Astrocyte of the cerebellum (primary cell): ENCODE results near the gene SPX.

Source experiments
- DNase-seq: peaks from one replicate; pipeline ENCODE4 v3.0.0-alpha.2; 2011; ENCODE audit warnings: low read depth
- H3K4me3 ChIP-seq: 2 replicates; pipeline ENCODE4 v1.5.1; 2011; ENCODE audit warnings: mild to moderate bottlenecking, low read depth, low read length, moderate library complexity
- in situ Hi-C: cut with HindIII; loops from 2 replicates; pipeline ENCODE4 v1.10.0; 2017; ENCODE audit warnings: low sequenced_read_pairs
- TF ChIP-seq, protein P1 (sequence below): IDR thresholded peaks from 2 replicates; pipeline ENCODE4 v1.5.1; 2012; ENCODE audit warnings: low read length, low read depth, moderate library complexity, mild to moderate bottlenecking; ENCODE audit errors: missing control alignments

Gene SPX, protein sequence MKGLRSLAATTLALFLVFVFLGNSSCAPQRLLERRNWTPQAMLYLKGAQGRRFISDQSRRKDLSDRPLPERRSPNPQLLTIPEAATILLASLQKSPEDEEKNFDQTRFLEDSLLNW

DNA sequence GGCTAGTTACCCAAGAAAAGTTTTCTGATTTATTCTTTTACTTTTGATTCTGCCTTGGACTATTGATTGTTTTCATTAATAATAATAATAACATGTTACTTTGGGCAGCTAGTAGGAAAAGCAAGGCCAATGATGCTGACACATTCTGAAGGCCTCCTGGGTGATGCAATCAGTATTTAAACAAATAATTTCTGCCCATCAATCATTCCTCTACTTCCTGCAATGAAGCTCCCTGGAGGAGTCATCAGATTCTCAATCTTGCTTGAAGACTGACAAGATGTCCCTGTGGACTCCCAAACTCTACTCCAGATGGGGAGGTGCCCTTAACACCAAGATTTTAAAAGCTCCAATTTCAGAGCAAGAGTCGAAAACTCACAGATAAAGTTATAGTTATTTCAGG is at the start of gene SPX:
SPX (plus strand) TSS at position 244 of the 400 bp plus-strand sequence. CDS start 177 bp downstream, outside the sequence.
- TF ChIP-seq, protein P1, sequence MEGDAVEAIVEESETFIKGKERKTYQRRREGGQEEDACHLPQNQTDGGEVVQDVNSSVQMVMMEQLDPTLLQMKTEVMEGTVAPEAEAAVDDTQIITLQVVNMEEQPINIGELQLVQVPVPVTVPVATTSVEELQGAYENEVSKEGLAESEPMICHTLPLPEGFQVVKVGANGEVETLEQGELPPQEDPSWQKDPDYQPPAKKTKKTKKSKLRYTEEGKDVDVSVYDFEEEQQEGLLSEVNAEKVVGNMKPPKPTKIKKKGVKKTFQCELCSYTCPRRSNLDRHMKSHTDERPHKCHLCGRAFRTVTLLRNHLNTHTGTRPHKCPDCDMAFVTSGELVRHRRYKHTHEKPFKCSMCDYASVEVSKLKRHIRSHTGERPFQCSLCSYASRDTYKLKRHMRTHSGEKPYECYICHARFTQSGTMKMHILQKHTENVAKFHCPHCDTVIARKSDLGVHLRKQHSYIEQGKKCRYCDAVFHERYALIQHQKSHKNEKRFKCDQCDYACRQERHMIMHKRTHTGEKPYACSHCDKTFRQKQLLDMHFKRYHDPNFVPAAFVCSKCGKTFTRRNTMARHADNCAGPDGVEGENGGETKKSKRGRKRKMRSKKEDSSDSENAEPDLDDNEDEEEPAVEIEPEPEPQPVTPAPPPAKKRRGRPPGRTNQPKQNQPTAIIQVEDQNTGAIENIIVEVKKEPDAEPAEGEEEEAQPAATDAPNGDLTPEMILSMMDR, result no peak
- in situ Hi-C loops, result no loop called here
- H3K4me3 ChIP-seq, result peak within 1 kb of the TSS; percentile 63
- no peak for DNase-seq

DNA sequence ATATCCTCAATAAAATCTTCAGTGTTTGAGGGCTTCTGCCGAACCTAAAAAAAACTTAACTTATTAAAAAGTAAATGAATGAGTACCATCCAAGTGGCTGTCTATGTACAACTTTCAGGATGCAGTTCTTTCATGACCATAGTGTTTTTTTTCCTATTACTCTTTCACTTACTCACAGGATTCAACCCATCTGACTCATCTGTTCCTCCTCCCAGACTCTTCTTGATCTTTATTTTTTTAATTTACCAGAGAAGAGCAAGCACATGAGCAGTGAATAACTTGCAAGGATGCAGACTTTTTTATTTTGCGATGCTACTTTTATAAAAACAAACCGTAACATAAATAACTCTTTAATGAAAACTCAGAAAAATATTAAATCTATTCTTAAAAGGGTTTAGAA is 49.1 kb upstream of the SPX start:
- DNase-seq, result no peak
- in situ Hi-C loops, result no loop called here
- no peak overlapping the region for H3K4me3 ChIP-seq
- TF ChIP-seq, protein P1, result no peak

DNA sequence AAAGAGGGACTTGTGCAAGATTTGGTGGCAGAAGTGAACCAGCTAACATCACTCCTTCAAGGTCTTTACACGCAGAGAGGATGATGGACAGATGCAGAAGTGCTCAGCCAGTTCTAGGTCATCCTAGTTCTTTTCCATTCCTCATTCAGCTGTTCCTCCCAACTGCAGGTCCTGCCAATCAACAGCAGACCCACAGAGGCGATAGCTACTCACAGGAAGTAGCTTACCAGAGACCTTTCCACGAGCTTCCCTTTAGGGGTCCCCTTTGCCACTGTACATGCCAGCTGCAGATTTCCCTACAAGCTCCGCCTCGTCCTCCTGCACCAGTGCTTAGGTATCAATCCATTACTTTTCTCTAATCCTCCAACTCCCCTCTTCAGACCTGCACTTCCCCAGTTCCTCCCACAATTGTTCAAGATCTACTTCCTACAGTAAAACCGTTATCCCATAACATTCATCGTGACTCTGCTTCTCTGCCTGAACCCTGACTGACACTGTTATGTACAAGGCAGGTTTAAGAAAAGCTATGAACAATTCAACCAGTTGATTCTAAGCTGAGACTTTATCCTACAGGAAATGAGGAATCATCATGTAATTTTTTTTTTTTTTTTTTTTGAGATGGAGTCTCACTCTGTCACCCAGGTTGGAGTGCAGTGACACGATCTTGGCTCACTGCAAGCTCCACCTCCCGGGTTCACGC is 47.2 kb upstream of the SPX start:
- H3K4me3 ChIP-seq, result no peak overlapping the region
- DNase-seq, result no peak
- TF ChIP-seq, protein P1, result no peak
- in situ Hi-C loops, result no loop called here

DNA sequence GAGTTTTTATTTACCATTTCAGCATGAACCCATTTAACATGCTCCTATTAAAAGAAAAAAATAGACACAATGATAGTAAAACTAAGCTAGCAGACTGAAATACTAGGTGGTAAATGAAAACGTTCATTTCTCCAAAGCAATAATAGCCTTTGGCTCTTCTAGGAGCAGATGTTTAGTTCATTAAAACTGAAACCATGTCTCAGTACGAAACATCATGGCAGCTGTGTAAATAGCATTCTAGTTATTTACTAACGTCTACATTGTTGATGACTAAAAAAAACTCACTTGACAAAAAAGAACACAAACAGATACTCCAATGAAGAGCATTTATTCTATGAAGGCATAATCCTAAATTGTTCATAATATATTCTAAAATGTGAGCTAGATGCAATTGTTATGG is 42.6 kb upstream of the SPX start:
- TF ChIP-seq, protein P1, result no peak
- in situ Hi-C loops, result no loop called here
- H3K4me3 ChIP-seq, result no peak overlapping the region
- no peak for DNase-seq

DNA sequence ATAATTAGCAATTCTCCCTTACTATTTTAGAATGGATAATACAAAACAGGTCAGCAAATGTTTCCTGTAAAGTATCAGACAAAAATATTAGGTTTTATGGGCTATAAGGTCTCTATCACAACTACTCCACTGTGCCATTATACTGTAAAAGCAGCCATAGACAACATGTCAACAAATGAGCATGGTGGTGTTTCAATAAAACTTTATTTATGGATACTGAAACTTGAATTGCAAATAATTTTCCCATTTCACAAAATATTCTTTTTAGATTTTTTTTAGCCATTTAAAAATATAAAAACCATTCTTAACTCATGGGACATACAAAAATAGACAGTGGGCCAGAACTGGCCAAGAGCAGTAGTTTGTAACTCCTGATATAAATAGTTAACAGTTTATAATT is 40.1 kb upstream of the SPX start:
- in situ Hi-C loops, result no loop called here
- DNase-seq, result no peak
- TF ChIP-seq, protein P1, result no peak
- H3K4me3 ChIP-seq, result no peak overlapping the region

DNA sequence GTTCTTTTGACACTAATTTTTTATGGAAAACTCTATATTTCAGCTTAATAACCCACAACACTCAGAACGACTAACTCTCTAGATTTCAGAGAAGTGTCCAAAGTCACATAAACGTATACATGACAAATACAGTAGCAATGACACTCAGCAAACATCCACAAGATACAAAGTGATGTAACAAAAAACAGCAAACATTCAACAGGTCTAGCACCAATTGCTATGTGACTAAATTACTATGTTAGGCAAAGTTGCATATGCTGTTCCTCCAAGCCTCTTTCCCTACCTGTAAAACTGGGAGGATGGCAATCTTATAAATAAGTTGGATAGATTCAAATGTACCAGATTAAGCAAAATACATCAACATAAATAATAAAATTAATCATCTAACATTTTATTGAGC is 26.3 kb upstream of the SPX start:
- in situ Hi-C loops, result no loop called here
- TF ChIP-seq, protein P1, result no peak
- DNase-seq, result no peak
- H3K4me3 ChIP-seq, result no peak overlapping the region
